Measurements from ENCODE around the gene CDA.

DNA sequence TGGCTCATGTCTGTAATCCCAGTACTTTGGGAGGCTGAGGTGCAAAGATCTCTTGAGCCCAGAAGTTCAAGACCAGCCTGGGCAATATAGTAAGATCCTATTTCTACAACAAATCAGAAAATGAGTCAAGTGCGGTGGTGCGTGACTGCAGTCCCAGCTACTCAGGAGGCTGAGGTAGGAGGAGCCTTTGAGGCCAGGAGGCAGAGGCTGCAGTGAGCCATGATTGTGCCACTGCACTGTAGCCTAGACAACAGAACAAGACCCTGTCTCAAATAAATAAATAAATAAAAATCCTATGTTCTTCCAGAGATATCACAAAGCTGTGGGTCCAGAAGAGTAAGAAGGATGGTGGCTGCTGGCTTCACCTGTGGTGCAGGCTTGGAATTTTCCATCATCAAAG is 22.1 kb downstream of the CDA start:
- TF ChIP-seq CTCF (IDR thresholded peaks at IDR 0.05) (no peak), POLR2A (IDR thresholded peaks at IDR 0.05) (no peak)
